ENCODE data around the gene IGFBP6. TPM values are rescaled to one million over a fixed set of nuclear protein-coding genes. Genes with fewer than 3 reads are reported as not detected.

IGFBP6 gene
- total RNA-seq, 4 donors from 2014 or later, result 67.3 to 143 (median 77.4) TPM

DNA sequence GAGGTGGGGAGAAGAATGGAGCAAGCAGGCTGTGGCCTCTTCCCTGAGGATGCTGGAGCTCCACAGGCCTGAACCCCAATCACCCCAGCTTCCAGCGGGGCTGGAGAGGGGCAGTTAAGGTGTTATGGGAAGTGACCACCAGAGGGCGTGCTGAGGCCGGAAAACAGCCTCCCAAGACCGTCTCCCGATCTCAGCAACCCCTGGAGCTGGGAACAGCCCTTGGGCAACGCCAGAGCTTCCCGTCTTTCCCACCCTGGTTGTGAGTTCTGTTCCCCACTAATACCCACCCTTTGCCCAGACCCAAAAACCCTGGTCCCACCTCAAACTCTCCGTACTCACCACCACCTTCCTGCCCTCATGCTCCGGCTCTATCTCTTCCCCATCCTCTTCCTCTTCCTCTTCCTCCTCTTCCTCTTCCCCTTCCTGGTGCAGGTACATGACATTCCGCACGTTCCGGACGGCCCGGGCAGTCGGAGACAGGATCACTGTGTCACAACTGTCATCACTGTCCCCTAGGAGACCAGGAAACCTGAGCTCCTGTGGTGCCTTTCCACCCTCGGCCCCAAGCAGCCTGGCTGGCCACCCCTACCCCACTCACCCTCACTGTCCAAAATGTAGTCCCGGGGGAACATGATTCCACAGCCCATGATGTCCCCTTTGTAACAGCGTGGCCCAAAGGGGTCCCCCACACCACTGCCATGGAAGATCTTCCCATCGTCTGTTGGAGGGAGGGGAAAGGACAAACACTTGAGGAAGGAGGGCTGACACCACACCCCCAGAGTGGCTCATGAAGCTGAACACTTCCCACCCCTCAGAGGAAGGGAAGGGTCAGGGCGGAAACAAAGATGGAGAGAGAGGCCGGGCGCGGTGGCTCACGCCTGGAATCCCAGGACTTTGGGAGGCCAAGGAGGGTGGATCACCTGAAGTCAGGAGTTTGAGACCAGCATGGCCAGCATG lies 31.2 kb upstream of the IGFBP6 start:
- DNase-seq, result peak; percentile 67 to 74
- in situ Hi-C loops (cut with MboI; ENCODE audit: low sequenced_read_pairs in 4 of 4) (loop anchor here in 2 of 4 donors (5.0 to 25.0 kb wide), 3 partner anchors 36 to 121 kb away; partner anchors contain the start of genes CSAD (in 2 of the 2), SOAT2 (in 2 of the 2) and ZNF740 (in 2 of the 2)), intact Hi-C loops (cut with DNase I; ENCODE audit: low total_unique reads) (loop anchor here (1.0 to 5.0 kb wide), 5 partner anchors 13 to 131 kb away; partner anchors contain the start of genes CSAD, SPRYD3 and ZNF740)
- H3K4me3 ChIP-seq, result no peak overlapping the region
- peaks cover 0 to 43% of the 10 kb centered on the region in 2 donors for H3K36me3 ChIP-seq
- H3K27ac ChIP-seq, result peak overlapping the region; percentile 71 to 74 (median 74)
- TF ChIP-seq CTCF (IDR thresholded peaks at IDR 0.05 in 4 of 5, conservative IDR thresholded peaks at IDR 0.05 in 1 of 5), result peak; percentile 89 to 95 (median 94)
- no peak for TF ChIP-seq POLR2A (IDR thresholded peaks at IDR 0.05)
- ATAC-seq, result peak; percentile 65 to 69
- H3K27me3 ChIP-seq, result no peaks in the 10 kb centered on the region
- no peaks in the 10 kb centered on the region for H3K9me3 ChIP-seq
- peaks cover 34 to 37% of the 10 kb centered on the region in 2 donors for H3K4me1 ChIP-seq

GRCh38 chr12:53067074-53067992 lies 30.1 kb upstream of the IGFBP6 start:
- DNase-seq (no peak), ATAC-seq (no peak)
- TF ChIP-seq POLR2A (IDR thresholded peaks at IDR 0.05) (no peak), CTCF (IDR thresholded peaks at IDR 0.05 in 4 of 5, conservative IDR thresholded peaks at IDR 0.05 in 1 of 5) (no peak)
- Histone ChIP-seq H3K4me1 (peaks cover 30 to 32% of the 10 kb centered on the region in 2 donors), H3K27me3 (no peaks in the 10 kb centered on the region), H3K9me3 (no peaks in the 10 kb centered on the region), H3K36me3 (peaks cover 0 to 32% of the 10 kb centered on the region in 2 donors), H3K27ac (peak overlapping the region; percentile 22 to 74 (median 72)), H3K4me3 (no peak overlapping the region)
- in situ Hi-C loops (cut with MboI; ENCODE audit: low sequenced_read_pairs in 4 of 4), result loop anchor here in 2 of 4 donors (5.0 to 25.0 kb wide), 3 partner anchors 35 to 120 kb away; partner anchors contain the start of genes CSAD (in 2 of the 2), SOAT2 (in 2 of the 2) and ZNF740 (in 2 of the 2)
- intact Hi-C loops (cut with DNase I; ENCODE audit: low total_unique reads), result loop anchor here (5.0 kb wide), 1 partner anchor 115 kb away; the partner anchor contains the start of genes CSAD and ZNF740

GRCh38 chr12:53067993-53068770 lies 29.3 kb upstream of the IGFBP6 start:
- Histone ChIP-seq H3K36me3 (peaks cover 0 to 25% of the 10 kb centered on the region in 2 donors), H3K4me3 (no peak overlapping the region), H3K27me3 (no peaks in the 10 kb centered on the region), H3K9me3 (no peaks in the 10 kb centered on the region), H3K4me1 (peaks cover 26 to 36% of the 10 kb centered on the region in 2 donors), H3K27ac (peak overlapping the region; percentile 31 to 74 (median 72))
- intact Hi-C loops (cut with DNase I; ENCODE audit: low total_unique reads), result loop anchor here (5.0 kb wide), 1 partner anchor 114 kb away; the partner anchor contains the start of genes CSAD and ZNF740
- in situ Hi-C loops (cut with MboI; ENCODE audit: low sequenced_read_pairs in 4 of 4), result loop anchor here in 2 of 4 donors (5.0 to 25.0 kb wide), 3 partner anchors 34 to 119 kb away; partner anchors contain the start of genes CSAD (in 2 of the 2), SOAT2 (in 2 of the 2) and ZNF740 (in 2 of the 2)
- peak in 1 of 2 donors; percentile 16 for DNase-seq
- ATAC-seq, result no peak
- TF ChIP-seq POLR2A (IDR thresholded peaks at IDR 0.05), result no peak
- TF ChIP-seq CTCF (IDR thresholded peaks at IDR 0.05 in 4 of 5, conservative IDR thresholded peaks at IDR 0.05 in 1 of 5), result no peak

Data from gastrocnemius medialis (tissue), 4 donors.